ENCODE measurements around the gene ALK.

The ALK gene

DNA sequence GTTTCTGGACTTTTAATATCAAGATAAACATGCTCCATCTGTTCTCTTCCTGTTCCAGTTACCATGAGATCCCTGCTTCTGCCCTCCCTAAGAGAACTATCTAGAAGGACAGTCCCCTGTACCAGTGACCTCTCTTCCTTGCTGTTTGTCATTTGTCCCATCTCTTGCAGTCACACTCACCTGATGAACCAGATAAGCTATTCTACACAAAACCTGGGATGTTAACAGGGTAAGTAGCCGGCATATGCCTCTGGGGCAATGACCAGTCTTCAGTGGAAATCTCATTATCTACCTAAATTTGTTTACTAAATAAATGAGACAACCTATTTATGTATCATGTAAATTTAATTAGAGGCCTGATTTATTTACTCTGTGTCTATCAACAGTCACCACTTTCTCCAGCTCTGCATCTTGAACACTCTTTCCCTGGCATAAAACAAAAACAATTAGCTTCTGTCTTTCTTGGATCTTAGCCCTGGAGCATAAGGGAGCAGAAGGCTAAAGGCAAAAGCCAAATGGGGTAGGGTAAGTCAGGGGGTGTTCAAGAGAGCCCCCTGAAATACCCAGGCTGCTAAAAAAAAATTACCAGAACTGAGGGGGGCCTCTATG, 337.7 kb downstream of the ALK start:
- DNase-seq (ENCODE audit: extremely low read depth in 1 of 2, low read depth in 1 of 2), result no peak

DNA sequence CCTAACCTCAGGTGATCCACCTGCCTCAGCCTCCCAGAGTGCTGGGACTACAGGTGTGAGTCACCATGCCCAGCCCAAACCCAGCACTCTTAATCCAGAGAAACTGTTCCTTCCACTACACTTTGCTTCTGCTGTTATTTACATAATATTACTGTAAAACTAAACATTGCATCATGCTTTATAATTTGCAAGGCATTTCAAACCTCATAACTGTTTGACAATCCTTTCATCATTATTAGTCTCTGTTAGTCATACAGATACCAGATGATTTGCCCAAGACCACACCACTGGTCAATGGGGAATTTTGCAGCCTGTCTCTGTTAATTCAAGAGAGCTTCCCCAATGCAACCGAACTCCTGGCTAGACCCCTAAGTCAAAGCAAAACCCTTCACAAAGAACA, 338.3 kb downstream of the ALK start:
- no peak for DNase-seq (ENCODE audit: extremely low read depth in 1 of 2, low read depth in 1 of 2)

DNA sequence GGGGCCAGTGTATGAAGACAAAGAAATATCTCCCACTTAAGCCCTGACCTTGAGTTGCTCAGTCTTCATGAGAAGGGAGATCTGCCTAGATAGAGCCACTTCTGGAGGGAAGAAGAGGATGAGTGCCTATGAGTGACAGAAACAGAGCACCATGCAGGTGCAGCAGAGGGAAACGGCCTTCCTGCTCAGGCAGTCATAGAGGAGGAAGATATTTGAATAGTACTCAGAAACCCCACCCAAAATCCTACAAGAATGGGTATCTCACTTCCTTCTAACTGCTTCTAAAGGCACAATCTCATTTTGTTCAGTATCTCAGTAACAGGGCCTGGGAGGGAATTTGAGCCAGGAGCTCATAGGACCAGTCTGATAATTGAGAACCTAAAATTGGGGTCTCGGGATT, 339.3 kb downstream of the ALK start:
- no peak for DNase-seq (ENCODE audit: extremely low read depth in 1 of 2, low read depth in 1 of 2)

DNA sequence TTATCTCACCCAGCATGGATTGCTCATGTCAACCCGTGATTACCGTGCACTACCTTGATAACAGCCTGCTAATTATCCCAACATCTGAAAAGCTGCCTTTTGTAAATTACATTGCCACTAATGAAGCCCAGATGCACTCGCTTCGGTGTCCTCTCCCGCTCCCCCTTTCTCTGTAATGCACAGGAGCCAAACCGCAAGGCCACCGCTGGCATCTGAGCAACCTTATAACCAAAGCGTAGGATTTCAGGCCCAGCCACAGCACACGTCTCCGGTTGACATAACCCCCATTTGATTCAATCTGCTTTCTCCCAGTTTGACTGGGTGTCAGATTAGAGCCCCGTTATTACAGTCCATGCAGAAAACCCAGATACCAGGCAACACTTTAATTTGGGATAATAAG, 341.2 kb downstream of the ALK start:
- DNase-seq (ENCODE audit: extremely low read depth in 1 of 2, low read depth in 1 of 2), result no peak

DNA sequence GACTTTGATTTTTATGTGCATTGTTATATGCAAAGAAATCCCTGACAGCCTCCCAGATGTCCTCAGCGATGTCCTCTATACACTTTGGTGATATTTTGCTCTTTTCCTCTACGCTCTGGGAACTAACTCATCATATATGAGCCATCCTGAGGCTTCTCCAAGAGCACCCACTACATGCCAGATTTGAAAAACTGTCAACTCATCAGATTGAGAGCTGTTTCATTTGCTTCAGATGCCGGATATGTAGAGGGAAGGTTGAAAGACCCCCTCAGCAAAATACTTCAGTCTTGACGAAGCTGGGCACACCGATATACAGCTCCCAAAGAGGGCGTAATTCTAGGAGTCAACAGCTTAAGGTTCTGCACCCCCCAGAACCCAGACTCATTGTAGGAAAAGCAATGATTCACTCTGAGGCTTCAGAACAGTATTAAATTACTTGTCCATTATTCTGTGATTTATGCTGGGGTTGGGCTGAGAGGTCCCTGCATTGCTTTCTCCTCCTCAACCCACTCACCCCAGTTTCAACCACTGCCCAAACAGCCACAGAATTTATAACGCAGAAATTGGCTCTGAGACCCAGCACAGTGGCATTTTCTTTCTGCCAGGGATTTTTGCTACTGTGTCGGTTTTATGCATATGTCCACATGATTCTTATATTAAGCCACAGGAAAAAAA, 341.8 kb downstream of the ALK start:
- DNase-seq (ENCODE audit: extremely low read depth in 1 of 2, low read depth in 1 of 2), result no peak

DNA sequence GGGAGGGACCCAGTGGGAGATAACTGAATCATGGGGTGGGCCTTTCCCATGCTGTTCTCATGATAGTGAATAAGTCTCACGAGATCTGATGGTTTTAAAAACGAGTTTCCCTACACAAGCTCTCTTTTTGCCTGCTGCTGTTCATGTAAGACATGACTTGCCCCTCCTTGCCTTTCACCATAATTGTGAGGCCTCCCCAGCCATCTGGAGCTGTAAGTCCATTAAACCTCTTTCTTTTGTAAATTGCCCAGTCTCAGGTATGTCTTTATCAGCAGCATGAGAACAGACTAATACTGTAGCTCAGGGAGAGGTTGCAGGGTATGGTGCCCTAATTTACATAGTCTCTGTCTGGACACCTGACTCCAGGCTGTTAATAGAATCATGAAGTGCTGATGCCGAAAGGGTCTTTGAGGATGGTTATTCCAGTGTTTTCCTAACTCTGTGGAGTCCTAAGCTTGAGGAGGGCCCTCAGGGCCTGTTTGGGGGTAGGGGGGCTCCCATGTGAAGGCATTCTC, 343.2 kb downstream of the ALK start:
- DNase-seq (ENCODE audit: extremely low read depth in 1 of 2, low read depth in 1 of 2), result no peak

DNA sequence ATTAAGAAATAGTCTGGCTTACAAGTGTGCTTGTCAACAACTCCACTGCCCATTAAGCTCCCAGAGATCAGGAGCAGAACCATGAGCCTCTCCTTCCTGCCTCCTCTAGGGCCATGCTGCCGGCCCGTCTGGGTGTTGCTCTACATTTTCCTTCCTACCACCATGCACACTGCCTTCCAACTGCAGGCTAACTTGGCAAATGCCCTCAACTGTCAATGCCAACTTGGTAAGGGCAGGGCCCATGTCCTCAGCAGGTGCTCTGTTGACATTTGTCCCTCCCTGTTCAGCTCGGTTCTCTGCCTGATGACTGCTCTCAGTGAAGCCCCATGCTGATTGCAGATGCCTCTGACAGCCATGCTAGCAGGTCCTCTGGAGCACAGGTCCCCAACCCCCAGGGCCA, 345.2 kb downstream of the ALK start:
- no peak for DNase-seq (ENCODE audit: extremely low read depth in 1 of 2, low read depth in 1 of 2)

DNA sequence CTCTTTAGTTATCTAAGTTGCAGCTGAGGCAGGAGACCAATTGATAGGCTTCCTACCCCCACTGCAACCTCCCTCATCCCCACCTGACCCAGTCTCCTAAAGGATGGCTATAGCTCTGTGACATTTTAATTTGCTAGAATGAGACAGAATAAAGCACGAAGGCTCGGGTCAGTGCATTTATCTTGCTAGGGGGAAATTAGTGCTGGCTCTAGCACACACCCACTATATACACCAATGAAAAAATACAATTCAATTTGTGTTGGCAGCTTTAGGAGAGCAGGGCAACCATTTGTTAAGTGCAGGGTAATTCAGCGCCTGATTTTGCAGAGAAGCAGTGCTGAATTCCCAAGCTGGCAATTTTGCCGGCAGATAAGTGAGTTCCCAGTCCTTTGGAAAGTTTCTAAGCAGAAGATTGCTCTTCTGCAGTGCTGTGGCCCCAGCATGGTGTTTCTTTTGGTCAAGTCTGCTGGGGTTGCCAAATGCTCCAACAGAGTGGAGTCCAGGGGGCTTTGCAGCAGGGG, 346.0 kb downstream of the ALK start:
- no peak for DNase-seq (ENCODE audit: extremely low read depth in 1 of 2, low read depth in 1 of 2)

DNA sequence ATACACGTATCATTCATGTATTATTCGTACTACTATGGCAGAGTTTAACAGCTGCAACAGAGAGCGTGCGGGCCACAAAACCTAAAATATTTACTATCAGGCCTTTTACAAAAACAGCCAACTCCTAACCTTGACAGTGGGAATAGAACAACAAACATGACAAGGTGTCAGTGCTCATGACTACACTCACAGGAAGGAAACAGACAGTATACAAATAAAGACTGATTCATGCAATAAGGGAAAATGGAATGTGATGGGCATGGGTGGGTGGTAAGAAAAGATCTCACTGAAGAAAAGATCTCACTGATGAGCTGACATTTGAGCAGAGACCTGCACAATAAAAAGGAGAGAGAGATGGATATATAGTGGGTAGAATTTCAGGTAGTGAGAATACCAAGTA, 347.8 kb downstream of the ALK start:
- DNase-seq (ENCODE audit: extremely low read depth in 1 of 2, low read depth in 1 of 2), result no peak

DNA sequence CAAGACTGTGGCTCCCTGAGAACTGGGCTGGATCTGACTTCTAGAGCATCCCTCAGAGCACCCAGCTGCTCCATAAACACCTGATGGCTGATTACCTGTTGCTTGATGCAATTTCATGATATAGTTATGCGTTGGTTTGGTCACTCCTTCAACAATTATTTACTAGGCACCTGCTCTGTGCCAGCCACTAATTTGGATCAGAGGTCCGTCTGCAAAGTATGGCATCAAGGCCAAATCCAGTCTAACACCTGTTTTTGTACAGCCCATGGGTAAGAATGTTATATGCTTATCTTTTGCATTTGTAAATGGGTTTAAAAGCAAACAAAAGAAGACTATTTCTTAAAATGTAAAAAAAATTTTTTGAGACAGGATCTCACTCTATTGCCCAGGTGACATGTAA, 348.2 kb downstream of the ALK start:
- DNase-seq (ENCODE audit: extremely low read depth in 1 of 2, low read depth in 1 of 2), result no peak

DNA sequence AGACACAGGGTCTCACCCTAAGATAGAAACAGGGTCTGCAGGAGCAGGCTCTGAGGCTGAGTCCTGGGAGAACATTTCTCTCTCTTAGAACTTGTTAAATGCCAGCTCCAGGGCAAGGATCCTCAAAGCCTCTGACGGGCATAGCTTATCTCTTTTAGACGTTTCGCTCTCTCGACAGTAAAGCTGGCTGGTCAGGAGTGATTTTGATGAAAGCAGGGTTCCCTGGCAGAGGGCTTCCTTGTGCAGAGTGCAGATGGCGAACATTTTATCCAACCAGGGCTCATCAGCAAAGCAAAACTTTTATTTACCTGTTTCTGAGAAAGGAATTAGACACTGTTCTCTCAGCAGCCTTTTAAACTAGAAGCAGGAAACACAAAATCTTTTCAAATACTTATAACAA, 350.8 kb downstream of the ALK start:
- DNase-seq (ENCODE audit: extremely low read depth in 1 of 2, low read depth in 1 of 2), result no peak

DNA sequence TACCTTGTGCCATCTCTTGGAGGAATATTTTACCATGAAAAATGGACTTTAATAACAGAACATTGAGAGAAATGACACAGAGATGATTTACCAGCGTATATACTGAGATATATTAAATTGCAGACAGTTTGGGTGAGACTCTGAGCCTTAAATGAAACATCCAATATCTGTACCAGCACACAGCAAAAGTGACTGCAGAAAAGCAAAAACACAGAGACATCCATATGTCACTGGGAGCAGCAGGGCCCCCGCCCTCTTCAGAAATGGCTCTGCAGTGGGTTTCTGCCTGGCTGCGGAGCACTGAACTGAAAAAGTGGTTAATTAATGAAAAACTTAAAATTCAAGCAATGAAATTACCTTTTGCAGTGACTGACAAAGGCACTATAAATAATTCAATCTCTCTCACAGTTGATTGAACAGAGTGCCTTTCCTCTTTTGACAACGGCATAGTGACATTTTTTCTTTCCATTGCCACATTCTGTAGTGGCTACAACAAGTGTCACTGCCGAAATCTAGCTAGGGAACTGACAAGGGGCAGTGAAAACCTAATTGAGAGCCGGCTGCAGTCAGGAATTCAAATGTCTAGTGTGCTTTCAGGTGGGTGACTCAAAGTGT, 353.4 kb downstream of the ALK start:
- DNase-seq (ENCODE audit: extremely low read depth in 1 of 2, low read depth in 1 of 2), result no peak

DNA sequence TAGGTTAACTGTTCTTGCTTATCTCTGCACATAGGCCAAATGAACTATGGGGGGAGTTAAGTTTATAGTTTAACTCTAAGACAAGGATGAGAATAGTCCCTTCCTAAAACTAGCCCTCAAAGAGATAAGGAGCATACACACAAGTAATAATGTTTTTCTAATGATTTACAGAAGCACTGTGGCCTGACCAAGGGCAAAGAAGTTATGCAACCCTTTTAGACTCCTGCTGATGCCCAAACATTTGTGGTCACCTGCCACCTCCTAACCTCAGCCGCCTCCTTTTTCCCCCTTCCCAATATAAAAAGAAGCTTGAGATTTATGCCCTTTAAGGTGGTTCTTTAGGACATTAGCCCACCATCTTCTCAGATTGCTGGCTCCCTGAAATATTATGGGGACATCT, 357.7 kb downstream of the ALK start:
- DNase-seq (ENCODE audit: extremely low read depth in 1 of 2, low read depth in 1 of 2), result no peak

DNA sequence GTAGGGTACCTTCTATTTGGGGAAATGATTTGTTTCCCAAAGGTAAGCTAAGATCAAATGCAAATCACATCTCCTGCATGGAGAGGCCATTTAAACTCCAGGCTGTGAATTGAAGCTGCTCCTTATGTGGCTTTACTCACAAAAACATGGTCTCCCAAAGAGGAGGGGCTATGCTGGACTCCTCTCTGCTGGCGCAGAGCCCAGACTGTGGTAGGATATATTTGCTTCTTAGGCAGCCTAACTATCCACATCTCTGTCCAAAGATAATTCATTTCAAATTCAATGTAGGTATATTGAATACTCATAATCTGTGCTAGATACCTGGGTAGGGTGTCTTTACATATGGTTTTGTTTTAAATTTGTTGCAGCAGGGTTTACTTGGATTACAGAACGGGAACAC, 358.5 kb downstream of the ALK start:
- no peak for DNase-seq (ENCODE audit: extremely low read depth in 1 of 2, low read depth in 1 of 2)

DNA sequence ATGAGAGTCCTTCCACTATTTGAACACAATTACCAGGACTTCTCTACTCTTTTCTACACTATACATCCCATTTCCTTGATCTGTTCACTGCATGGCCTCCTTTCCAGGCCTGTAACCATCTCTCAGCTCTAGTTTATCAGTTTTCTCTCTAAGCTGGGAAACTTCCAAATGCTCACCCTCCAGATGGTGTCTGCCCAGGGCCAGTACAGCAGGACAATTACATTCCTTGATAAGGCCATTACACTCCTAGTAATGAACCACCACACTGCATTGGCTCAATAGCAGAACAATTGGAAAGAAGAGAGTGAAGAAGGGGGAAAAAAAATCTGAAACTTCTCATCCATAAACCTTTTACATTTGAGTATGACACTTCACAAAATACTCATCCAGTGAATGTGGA, 359.1 kb downstream of the ALK start:
- no peak for DNase-seq (ENCODE audit: extremely low read depth in 1 of 2, low read depth in 1 of 2)

DNA sequence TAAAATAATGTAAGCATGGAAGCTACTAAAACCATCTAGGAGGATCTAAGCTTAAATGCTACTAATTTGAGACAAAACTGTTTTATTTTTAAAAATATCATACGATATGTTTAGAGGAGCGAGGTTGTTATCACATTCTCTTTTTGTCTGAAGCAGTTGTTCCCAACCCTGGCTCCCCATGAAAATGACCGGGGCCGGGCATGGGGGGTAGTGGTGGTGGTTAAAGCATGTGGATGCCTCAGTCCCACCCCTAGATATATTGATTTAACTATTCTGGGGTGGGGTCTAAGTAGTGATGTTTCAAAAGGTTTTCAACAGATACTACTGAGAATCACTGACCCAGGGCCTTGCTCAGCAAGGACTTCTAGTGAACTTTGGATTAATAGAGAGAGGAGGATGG, 359.8 kb downstream of the ALK start:
- no peak for DNase-seq (ENCODE audit: extremely low read depth in 1 of 2, low read depth in 1 of 2)

DNA sequence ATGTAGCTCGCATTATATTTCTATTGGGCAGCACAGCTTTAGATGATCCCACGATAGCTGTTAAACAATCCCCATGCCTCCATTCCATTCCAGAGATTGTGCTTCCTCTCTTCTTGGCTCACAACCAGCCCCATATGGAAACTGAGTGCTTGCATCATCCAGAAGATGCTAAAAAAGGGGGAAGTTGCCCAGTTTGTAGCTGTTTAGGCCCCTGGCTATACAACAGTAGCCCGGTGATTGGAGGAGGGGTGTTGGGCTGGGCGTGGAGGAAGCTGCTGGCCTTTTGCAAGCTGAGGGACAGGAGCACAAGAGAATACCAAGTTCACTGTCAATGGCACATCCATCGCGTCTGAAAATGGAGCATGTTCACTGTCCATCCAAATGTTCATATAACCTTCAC, 360.2 kb downstream of the ALK start:
- no peak for DNase-seq (ENCODE audit: extremely low read depth in 1 of 2, low read depth in 1 of 2)

DNA sequence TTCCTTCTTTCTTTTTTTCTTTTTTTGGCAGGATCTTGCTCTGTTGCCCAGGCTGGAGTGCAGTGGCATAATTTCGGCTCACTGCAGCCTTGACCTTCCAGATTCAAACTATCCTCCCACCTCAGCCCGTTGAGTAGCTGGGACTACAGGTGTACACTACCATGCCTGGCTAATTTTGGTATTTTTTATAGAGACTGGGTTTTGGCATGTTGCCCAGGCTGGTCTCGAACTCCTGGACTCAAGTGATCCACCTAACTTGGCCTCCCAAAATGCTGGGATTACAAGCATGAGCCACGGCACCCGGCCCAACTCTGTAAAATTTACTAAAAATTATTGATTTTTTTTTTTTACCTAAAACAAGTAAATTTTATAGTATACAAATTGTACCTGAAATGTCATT, 360.8 kb downstream of the ALK start:
- DNase-seq (ENCODE audit: extremely low read depth in 1 of 2, low read depth in 1 of 2), result no peak

DNA sequence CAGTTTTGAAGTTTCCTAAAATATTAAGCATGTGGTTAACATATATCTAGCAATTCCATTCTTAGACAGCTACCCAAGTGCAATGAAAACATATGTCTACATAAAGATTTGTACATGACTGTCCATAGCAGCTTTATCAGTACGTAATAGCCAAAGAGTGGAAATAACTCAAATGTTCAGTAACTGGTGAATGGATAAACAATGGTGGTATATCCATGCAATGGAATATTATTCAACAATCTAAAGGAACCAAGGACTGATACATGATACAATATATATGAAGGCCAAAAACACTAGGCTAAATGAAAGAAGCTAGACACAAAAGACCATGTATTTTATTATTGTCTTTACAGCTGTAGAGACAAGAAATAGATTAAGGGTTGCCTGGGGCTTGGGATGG, 361.4 kb downstream of the ALK start:
- no peak for DNase-seq (ENCODE audit: extremely low read depth in 1 of 2, low read depth in 1 of 2)

DNA sequence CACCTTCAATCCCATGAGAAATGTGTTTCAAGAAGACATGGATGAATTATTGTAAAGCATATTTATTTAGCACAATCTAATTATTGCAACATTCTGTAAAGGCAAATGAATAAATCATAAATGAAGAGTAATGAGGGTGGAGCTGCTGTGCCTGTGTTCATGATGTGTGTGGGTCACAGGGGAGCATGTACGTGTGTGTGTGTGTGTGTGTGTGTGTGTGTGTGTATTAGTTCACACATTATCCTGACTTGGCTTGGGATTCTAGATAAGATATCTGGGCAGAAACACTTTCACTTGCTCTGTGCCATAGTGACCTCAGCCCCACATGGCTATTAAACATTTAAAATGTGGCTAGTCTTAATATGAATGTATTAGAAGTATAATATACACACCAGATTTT, 361.8 kb downstream of the ALK start:
- no peak for DNase-seq (ENCODE audit: extremely low read depth in 1 of 2, low read depth in 1 of 2)

DNA sequence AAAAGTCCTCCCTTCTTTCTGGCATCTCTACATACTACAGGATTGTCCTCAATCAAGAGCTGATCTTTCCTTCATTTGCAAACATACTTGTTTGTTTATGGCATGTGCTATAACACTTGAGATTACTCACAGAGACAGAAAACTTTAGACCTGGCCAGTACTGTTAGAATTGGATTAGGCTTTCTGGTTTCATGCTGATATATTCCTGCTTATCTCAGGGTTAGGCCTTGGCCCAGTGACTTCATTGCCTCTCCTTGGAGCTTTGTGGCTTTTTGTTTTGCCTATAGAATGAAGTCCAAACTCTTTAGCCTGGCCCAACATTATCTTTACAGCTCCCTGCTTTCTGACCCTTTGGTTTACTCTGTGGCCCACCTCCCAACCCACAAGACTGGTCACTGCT, 363.3 kb downstream of the ALK start:
- DNase-seq (ENCODE audit: extremely low read depth in 1 of 2, low read depth in 1 of 2), result no peak

DNA sequence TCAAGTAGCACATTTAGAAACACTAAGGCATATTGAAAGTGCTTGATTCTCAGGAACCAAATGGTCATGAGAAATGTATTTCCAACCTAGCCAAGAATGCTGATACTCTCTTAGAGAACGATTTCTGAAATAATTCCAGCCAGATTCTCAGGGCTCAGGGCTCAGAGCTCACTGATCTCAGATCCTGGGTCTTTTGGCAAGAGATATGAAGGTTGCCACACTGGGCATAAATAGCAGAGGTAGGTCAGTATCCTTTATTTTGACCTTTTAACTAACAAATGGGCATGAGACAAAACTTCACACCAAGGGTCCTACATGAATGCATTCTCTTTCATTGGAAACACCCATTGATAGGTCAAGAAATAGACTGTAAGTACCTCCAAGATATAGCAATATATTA, 364.1 kb downstream of the ALK start:
- no peak for DNase-seq (ENCODE audit: extremely low read depth in 1 of 2, low read depth in 1 of 2)

Data from stimulated activated CD8-positive, alpha-beta memory T cell treated with anti-CD3 and anti-CD28 coated beads, Interleukin-7, amount 100 ng/mL, for 48 hours (primary cell).